Sigmoid colon (tissue), 7 donors: ENCODE measurements around the gene ZC3H10. TPM values are rescaled to one million over a fixed set of nuclear protein-coding genes. Genes with fewer than 3 reads are reported as not detected.
A peak's percentile ranks its signal among the peaks of the same experiment; 100 is the strongest.

Source experiments
- DNase-seq: peaks from one replicate; pipeline ENCODE4 v3.0.0-alpha.2; 2019
- H3K27ac ChIP-seq, 4 donors: fragments of 200-600 bp; sonication (generic); one replicate each; pipeline ENCODE4 v1.5.1; 2016 to 2019; ENCODE audit warnings: mild to moderate bottlenecking in 1 of 4
- H3K27me3 ChIP-seq, 3 donors: fragments of 200-600 bp; sonication (generic); one replicate each; pipeline ENCODE4 v1.5.1; 2019; ENCODE audit warnings: mild to moderate bottlenecking in 1 of 3
- H3K36me3 ChIP-seq, 4 donors: fragments of 200-600 bp; sonication (generic); one replicate each; pipeline ENCODE4 v1.5.1; 2016 to 2019
- H3K4me1 ChIP-seq, 4 donors: fragments of 200-600 bp; sonication (generic); one replicate each; pipeline ENCODE4 v1.5.1; 2017 to 2019
- H3K4me3 ChIP-seq, 4 donors: fragments of 200-600 bp; sonication (generic); one replicate each; pipeline ENCODE4 v1.5.1; 2017 to 2019; ENCODE audit warnings: mild to moderate bottlenecking in 2 of 4, moderate library complexity in 1 of 4
- H3K9me3 ChIP-seq, 4 donors: fragments of 200-600 bp in 3 of 4; sonication (generic) in 3 of 4; one replicate each; pipeline versions ENCODE4 v1.5.1 to v1.6.1; 2013 to 2019
- CTCF ChIP-seq, 4 experiments: fragments of 450-650 bp in 3 of 4; fragments of 200-600 bp in 1 of 4; IDR thresholded peaks; one replicate each; pipeline ENCODE4 v1.5.1; 2016 to 2019; ENCODE audit warnings: antibody characterized with exemption in 4 of 4, mild to moderate bottlenecking in 3 of 4, moderate library complexity in 2 of 4
- EP300 ChIP-seq, 4 donors: sonication (generic); formaldehyde crosslinking; IDR thresholded peaks; one replicate each; pipeline ENCODE4 v1.6.1; 2017; ENCODE audit warnings: antibody characterized with exemption in 4 of 4
- POLR2A ChIP-seq, 2 donors: fragments of 450-650 bp; IDR thresholded peaks; one replicate each; pipeline ENCODE4 v1.6.1; 2016; ENCODE audit warnings: antibody characterized with exemption in 2 of 2, mild to moderate bottlenecking in 2 of 2, moderate library complexity in 2 of 2
- POLR2AphosphoS5 ChIP-seq, 4 donors: sonication (generic); formaldehyde crosslinking; IDR thresholded peaks; one replicate each; pipeline ENCODE4 v1.6.1; 2017; ENCODE audit warnings: antibody characterized with exemption in 4 of 4
- WGBS, 2 donors: extraction: QIAGEN DNeasy Blood & Tissue Kit; methylation state at CpG; one replicate each; pipeline ENCODE4 v1.1.7; 2013; 5-methylcytosine and 5-hydroxymethylcytosine counted together
- intact Hi-C: fragments of 100-400 bp; cut with DNase I; formaldehyde crosslinking; loops from one replicate; pipeline ENCODE4 v1.15.1; 2023
- polyA plus RNA-seq, 3 donors: library from polyadenylated mRNA; stranded (reverse); fragments of 200-250 nt; gene quantifications; one replicate each; pipeline ENCODE4 v1.2.3, GENCODE V29; 2013
- total RNA-seq, 4 donors: library from RNA; depleted of rRNA; stranded (reverse); fragments of >200 nt; gene quantifications; one replicate each; pipeline ENCODE4 v1.1.0, GENCODE V29; 2016
- donor health status: healthy with polysubstance abuse.
- donor health status: Bipolar disorder and iron deficiency.
- donor health status: healthy.

The ZC3H10 gene
- total and polyA plus RNA-seq, 7 donors = 1.2 to 6.9 (median 3.9) TPM

GRCh38 chr12:56137853-56138571 lies 19.9 kb downstream of the ZC3H10 start:
- H3K27ac ChIP-seq = no peak overlapping the region
- intact Hi-C loops = no loop called here
- H3K4me1 ChIP-seq = no peaks in the 10 kb centered on the region
- peaks cover 64 to 100% (median 82%) of the 10 kb centered on the region in 4 donors for H3K36me3 ChIP-seq
- no peak overlapping the region for H3K4me3 ChIP-seq
- DNase-seq = no peak
- TF ChIP-seq EP300 (IDR thresholded peaks at IDR 0.05) = no peak
- no peak for TF ChIP-seq CTCF (IDR thresholded peaks at IDR 0.05)
- no peak for TF ChIP-seq POLR2A (IDR thresholded peaks at IDR 0.05)
- TF ChIP-seq POLR2AphosphoS5 (IDR thresholded peaks at IDR 0.05) = no peak
- H3K9me3 ChIP-seq = no peaks in the 10 kb centered on the region
- no peaks in the 10 kb centered on the region for H3K27me3 ChIP-seq
- WGBS, 2 donors = 93 to 96% methylated on average over 14 of the region's 14 CpGs

- H3K4me3 ChIP-seq = no peak overlapping the region
- no peak for DNase-seq
- H3K36me3 ChIP-seq = peaks cover 53 to 80% (median 67%) of the 10 kb centered on the region in 4 donors
- intact Hi-C loops = no loop called here
- no peaks in the 10 kb centered on the region for H3K4me1 ChIP-seq
- H3K9me3 ChIP-seq = no peaks in the 10 kb centered on the region
- H3K27me3 ChIP-seq = no peaks in the 10 kb centered on the region
- WGBS, 2 donors = 90 to 92% methylated on average over 19 of the region's 19 CpGs
- peak overlapping the region in 1 of 4 donors; percentile 44 for H3K27ac ChIP-seq
- TF ChIP-seq POLR2A (IDR thresholded peaks at IDR 0.05) = no peak
Measured at GRCh38 chr12:56141946-56142784, 24.1 kb downstream of the ZC3H10 start.

GRCh38 chr12:56143217-56143616 lies 25.2 kb downstream of the ZC3H10 start:
- Histone ChIP-seq H3K27me3 (no peaks in the 10 kb centered on the region), H3K36me3 (peaks cover 42 to 69% (median 57%) of the 10 kb centered on the region in 4 donors), H3K9me3 (no peaks in the 10 kb centered on the region), H3K27ac (peak overlapping the region in 3 of 4 donors; percentile 37 to 44 (median 37)), H3K4me1 (no peaks in the 10 kb centered on the region), H3K4me3 (no peak overlapping the region)
- 64 to 66% methylated on average over 4 of the region's 4 CpGs for WGBS, 2 donors
- no peak for TF ChIP-seq POLR2AphosphoS5 (IDR thresholded peaks at IDR 0.05)
- TF ChIP-seq POLR2A (IDR thresholded peaks at IDR 0.05) = no peak
- no peak for TF ChIP-seq EP300 (IDR thresholded peaks at IDR 0.05)
- no peak for TF ChIP-seq CTCF (IDR thresholded peaks at IDR 0.05)
- intact Hi-C loops = no loop called here
- DNase-seq = no peak

- intact Hi-C loops = no loop called here
- Histone ChIP-seq H3K27ac (peak overlapping the region; percentile 14 to 44 (median 37)), H3K4me3 (no peak overlapping the region), H3K9me3 (no peaks in the 10 kb centered on the region), H3K4me1 (no peaks in the 10 kb centered on the region), H3K27me3 (no peaks in the 10 kb centered on the region), H3K36me3 (peaks cover 36 to 63% (median 50%) of the 10 kb centered on the region in 4 donors)
- TF ChIP-seq POLR2A (IDR thresholded peaks at IDR 0.05) (no peak), EP300 (IDR thresholded peaks at IDR 0.05) (no peak), CTCF (IDR thresholded peaks at IDR 0.05) (no peak), POLR2AphosphoS5 (IDR thresholded peaks at IDR 0.05) (peak in 2 of 4 donors; percentile 10 to 13)
- 52 to 75% methylated on average over 8 of the region's 8 CpGs for whole genome bisulfite sequencing, 2 donors
- DNase-seq = no peak
Measured at GRCh38 chr12:56143870-56144269, 25.8 kb downstream of the ZC3H10 start.

- peak overlapping the region in 1 of 4 donors; percentile 40 for H3K27ac ChIP-seq
- H3K27me3 ChIP-seq = no peaks in the 10 kb centered on the region
- WGBS, 2 donors = 86 to 88% methylated on average over 3 of the region's 3 CpGs
- H3K4me3 ChIP-seq = no peak overlapping the region
- intact Hi-C loops = no loop called here
- H3K4me1 ChIP-seq = no peaks in the 10 kb centered on the region
- peaks cover 26 to 49% (median 42%) of the 10 kb centered on the region in 4 donors for H3K36me3 ChIP-seq
- H3K9me3 ChIP-seq = no peaks in the 10 kb centered on the region
- no peak for DNase-seq
- TF ChIP-seq CTCF (IDR thresholded peaks at IDR 0.05) = no peak
- no peak for TF ChIP-seq EP300 (IDR thresholded peaks at IDR 0.05)
- TF ChIP-seq POLR2A (IDR thresholded peaks at IDR 0.05) = no peak
- TF ChIP-seq POLR2AphosphoS5 (IDR thresholded peaks at IDR 0.05) = no peak
Measured at GRCh38 chr12:56145217-56145616, 27.2 kb downstream of the ZC3H10 start.
